ENCODE measurements around the gene SIRPD.
"Not testable (repeated sequence)": the region's sequence is repeated elsewhere in the genome, so short reads cannot be mapped to it uniquely, and the experiment has no call there.

DNA sequence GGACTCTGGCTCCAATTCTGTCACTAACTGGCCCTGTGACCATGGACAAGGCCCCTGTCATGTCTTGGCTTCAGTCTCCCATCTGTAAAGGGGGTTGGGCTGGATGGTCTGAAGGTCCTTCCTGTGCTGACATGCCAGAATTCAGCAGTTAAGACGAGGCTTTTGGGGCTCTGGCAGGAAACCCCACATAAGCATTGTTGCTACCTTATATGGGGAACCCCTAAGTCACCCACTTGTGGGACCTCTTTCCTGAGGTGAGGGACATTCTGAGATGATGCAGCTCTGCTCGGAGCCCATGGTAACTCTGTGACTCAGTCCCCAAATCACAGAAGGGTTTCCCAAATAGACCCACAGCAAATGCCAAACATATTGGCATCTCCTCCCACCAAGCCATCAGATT lies 19.8 kb upstream of the SIRPD start:
- TF ChIP-seq, protein P1, sequence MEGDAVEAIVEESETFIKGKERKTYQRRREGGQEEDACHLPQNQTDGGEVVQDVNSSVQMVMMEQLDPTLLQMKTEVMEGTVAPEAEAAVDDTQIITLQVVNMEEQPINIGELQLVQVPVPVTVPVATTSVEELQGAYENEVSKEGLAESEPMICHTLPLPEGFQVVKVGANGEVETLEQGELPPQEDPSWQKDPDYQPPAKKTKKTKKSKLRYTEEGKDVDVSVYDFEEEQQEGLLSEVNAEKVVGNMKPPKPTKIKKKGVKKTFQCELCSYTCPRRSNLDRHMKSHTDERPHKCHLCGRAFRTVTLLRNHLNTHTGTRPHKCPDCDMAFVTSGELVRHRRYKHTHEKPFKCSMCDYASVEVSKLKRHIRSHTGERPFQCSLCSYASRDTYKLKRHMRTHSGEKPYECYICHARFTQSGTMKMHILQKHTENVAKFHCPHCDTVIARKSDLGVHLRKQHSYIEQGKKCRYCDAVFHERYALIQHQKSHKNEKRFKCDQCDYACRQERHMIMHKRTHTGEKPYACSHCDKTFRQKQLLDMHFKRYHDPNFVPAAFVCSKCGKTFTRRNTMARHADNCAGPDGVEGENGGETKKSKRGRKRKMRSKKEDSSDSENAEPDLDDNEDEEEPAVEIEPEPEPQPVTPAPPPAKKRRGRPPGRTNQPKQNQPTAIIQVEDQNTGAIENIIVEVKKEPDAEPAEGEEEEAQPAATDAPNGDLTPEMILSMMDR (IDR thresholded peaks at IDR 0.05; ENCODE audit: low read depth, low read length, poor library complexity, severe bottlenecking): not testable (repeated sequence)
- TF ChIP-seq EZH2phosphoT487 (IDR thresholded peaks at IDR 0.05; ENCODE audit: borderline replicate concordance, low read length): not testable (repeated sequence)
